Right lobe of liver (tissue), 4 donors: ENCODE data around the gene SLCO3A1.

ENCODE experiments used
- CTCF ChIP-seq, 4 donors: fragments of 200-600 bp in 3 of 4; fragments of 450-650 bp in 1 of 4; IDR thresholded peaks; one replicate each; pipeline versions ENCODE4 v1.5.1 to v1.8.0; 2016 to 2022; ENCODE audit warnings: antibody characterized with exemption in 4 of 4, mild to moderate bottlenecking in 2 of 4
- POLR2A ChIP-seq: fragments of 450-650 bp; IDR thresholded peaks from one replicate; pipeline ENCODE4 v1.6.1; 2017; ENCODE audit warnings: antibody characterized with exemption, mild to moderate bottlenecking
- donor health status: DM: no; HTN: no; CAD: no.
- donor health status: DM: no; HTN: no; CAD: no.
- donor health status: DM: no; HTN: yes; CAD: no.

- peak; percentile 66 to 82 (median 76) for TF ChIP-seq CTCF (IDR thresholded peaks at IDR 0.05)
- TF ChIP-seq POLR2A = no peak
Observed at GRCh38 chr15:92077353-92078085, 224.0 kb downstream of the SLCO3A1 start.
